IMR-90 (cell line): ENCODE data around the gene RABGEF1. TPM values are rescaled to one million over a fixed set of nuclear protein-coding genes. Genes with fewer than 3 reads are reported as not detected.

Experiments
- ATAC-seq: fragments of 200-7000 bp; cut with Tn5 transposase; 2 replicates; pipeline ENCODE4 v1.9.1; 2020; ENCODE audit warnings: low read depth, mild to moderate bottlenecking, moderate library complexity
- BruUV-seq: library from RNA; stranded (reverse); fragments of 400-500 nt; replicated peaks from 2 replicates; lab custom pipeline; 2021; lab: Mats Ljungman, UMichigan
- CTCF ChIA-PET: fragments of 300-600 bp; formaldehyde crosslinking; extraction: SDS; loops from one replicate; lab custom pipeline; 2021; ENCODE audit warnings: antibody characterized with exemption; lab: Yijun Ruan, JAX
- POLR2A ChIA-PET: fragments of 300-600 bp; sonication (Branson Sonifier 250); formaldehyde crosslinking; loops from one replicate; lab custom pipeline; 2022; ENCODE audit warnings: antibody characterized with exemption; ENCODE audit not compliant: unreplicated experiment; lab: Charles Lee
- DNase-seq: peaks from one replicate; pipeline ENCODE4 v3.0.0; 2013
- H2AFZ ChIP-seq: replicated peaks from 2 replicates; pipeline ENCODE3; 2013; ENCODE audit warnings: low read length, mild to moderate bottlenecking; ENCODE audit not compliant: poor library complexity
- H2AK5ac ChIP-seq: 2 replicates; pipeline ENCODE4 v1.6.1; 2013; ENCODE audit warnings: low read depth, low read length, inconsistent platforms
- H2AK9ac ChIP-seq: replicated peaks from 2 replicates; pipeline ENCODE3; 2013; ENCODE audit warnings: mild to moderate bottlenecking, low read depth, low read length, moderate library complexity; ENCODE audit not compliant: poor library complexity
- H2BK120ac ChIP-seq: 2 replicates; pipeline ENCODE4 v1.6.1; 2013; ENCODE audit warnings: low read depth, low read length, inconsistent platforms
- H2BK15ac ChIP-seq: 3 replicates; pipeline ENCODE4 v1.6.1; 2013; ENCODE audit warnings: low read depth, low read length, inconsistent platforms
- H2BK20ac ChIP-seq: 2 replicates; pipeline ENCODE4 v1.6.1; 2013; ENCODE audit warnings: low read depth, mild to moderate bottlenecking, inconsistent platforms, low read length, moderate library complexity
- H2BK5ac ChIP-seq: 2 replicates; pipeline ENCODE4 v1.6.1; 2013; ENCODE audit warnings: mild to moderate bottlenecking, low read depth, low read length, inconsistent platforms; ENCODE audit not compliant: poor library complexity, severe bottlenecking
- H3K14ac ChIP-seq: replicated peaks from 2 replicates; pipeline ENCODE4 v1.6.1; 2013; ENCODE audit warnings: low read depth, low read length, inconsistent platforms
- H3K18ac ChIP-seq: 2 replicates; pipeline ENCODE4 v1.6.1; 2013; ENCODE audit warnings: low read depth, low read length, control low read depth
- H3K23ac ChIP-seq: 2 replicates; pipeline ENCODE4 v1.6.1; 2013; ENCODE audit warnings: low read depth, low read length, inconsistent platforms
- H3K27ac ChIP-seq: 2 replicates; pipeline ENCODE4 v1.5.1; 2013; ENCODE audit warnings: mild to moderate bottlenecking, control low read depth, low read length; ENCODE audit not compliant: insufficient read depth
- H3K27me3 ChIP-seq: 2 replicates; pipeline ENCODE4 v1.6.1; 2013; ENCODE audit warnings: low read length; ENCODE audit not compliant: control insufficient read depth, insufficient read depth
- H3K36me3 ChIP-seq: 2 replicates; pipeline ENCODE4 v1.6.1; 2013; ENCODE audit warnings: low read length, mixed read lengths; ENCODE audit not compliant: control insufficient read depth, insufficient read depth
- H3K4ac ChIP-seq: 2 replicates; pipeline ENCODE4 v1.6.1; 2013; ENCODE audit warnings: low read depth, low read length, inconsistent platforms
- H3K4me1 ChIP-seq: 2 replicates; pipeline ENCODE4 v1.6.1; 2013; ENCODE audit warnings: low read length, mixed read lengths; ENCODE audit not compliant: control insufficient read depth, insufficient read depth
- H3K4me2 ChIP-seq: 2 replicates; pipeline ENCODE4 v1.6.1; 2013; ENCODE audit warnings: low read depth, mild to moderate bottlenecking, control low read depth, low read length, moderate library complexity
- H3K4me3 ChIP-seq: 2 replicates; pipeline ENCODE4 v1.5.1; 2013; ENCODE audit warnings: low read depth, mild to moderate bottlenecking, control low read depth, low read length, moderate library complexity; ENCODE audit not compliant: insufficient read depth
- H3K56ac ChIP-seq: 2 replicates; pipeline ENCODE4 v1.6.1; 2013; ENCODE audit warnings: low read length, inconsistent platforms; ENCODE audit not compliant: insufficient read depth; ENCODE audit errors: extremely low read depth
- H3K79me1 ChIP-seq, 2 experiments: 2 replicates each; pipeline ENCODE4 v1.6.1; 2013; ENCODE audit warnings: low read length in 2 of 2, inconsistent platforms in 1 of 2, low read depth in 1 of 2
- H3K9ac ChIP-seq: 2 replicates; pipeline ENCODE4 v1.6.1; 2013; ENCODE audit warnings: low read depth, low read length, control low read depth
- H3K9me1 ChIP-seq: 2 replicates; pipeline ENCODE4 v1.6.1; 2013; ENCODE audit warnings: low read length, inconsistent platforms; ENCODE audit not compliant: insufficient read depth
- H3K9me3 ChIP-seq: 2 replicates; pipeline ENCODE4 v1.6.1; 2013; ENCODE audit warnings: low read length; ENCODE audit not compliant: control insufficient read depth, insufficient read depth
- H4K20me1 ChIP-seq: 2 replicates; pipeline ENCODE4 v1.6.1; 2013; ENCODE audit warnings: low read length, inconsistent platforms; ENCODE audit not compliant: insufficient read depth
- H4K5ac ChIP-seq: 2 replicates; pipeline ENCODE4 v1.6.1; 2013; ENCODE audit warnings: mild to moderate bottlenecking, low read depth, low read length, control low read depth
- H4K8ac ChIP-seq, 2 experiments: 2 replicates each; pipeline ENCODE4 v1.6.1; 2013; ENCODE audit warnings: low read depth in 2 of 2, low read length in 2 of 2, control low read depth in 1 of 2, inconsistent platforms in 1 of 2
- H4K91ac ChIP-seq: 2 replicates; pipeline ENCODE4 v1.6.1; 2013; ENCODE audit warnings: low read depth, low read length, inconsistent platforms; ENCODE audit not compliant: insufficient read depth
- BHLHE40 ChIP-seq: fragments of 150-350 bp; IDR thresholded peaks from 2 replicates; pipeline ENCODE4 v1.6.1; 2016; ENCODE audit warnings: mild to moderate bottlenecking, low read depth, low read length
- CHD1 ChIP-seq: IDR thresholded peaks from 2 replicates; pipeline ENCODE4 v1.6.1; 2012; ENCODE audit warnings: low read depth, low read length, improper control_type of control experiment
- FOS ChIP-seq: fragments of 150-350 bp; IDR thresholded peaks from 2 replicates; pipeline ENCODE4 v1.6.1; 2016; ENCODE audit warnings: low read depth, low read length
- MAFK ChIP-seq: IDR thresholded peaks from 2 replicates; pipeline ENCODE4 v1.6.1; 2012; ENCODE audit warnings: low read depth, low read length, improper control_type of control experiment
- MAZ ChIP-seq: IDR thresholded peaks from 2 replicates; pipeline ENCODE4 v1.6.1; 2012; ENCODE audit warnings: low read depth, mild to moderate bottlenecking, low read length, improper control_type of control experiment, moderate library complexity, borderline replicate concordance
- MXI1 ChIP-seq: IDR thresholded peaks from 2 replicates; pipeline ENCODE4 v1.6.1; 2012; ENCODE audit warnings: low read depth, mild to moderate bottlenecking, low read length, moderate library complexity, borderline replicate concordance
- NFE2L2 ChIP-seq: fragments of 150-350 bp; IDR thresholded peaks from 2 replicates; pipeline ENCODE4 v1.6.1; 2016; ENCODE audit warnings: low read depth, mild to moderate bottlenecking, low read length
- POLR2A ChIP-seq: IDR thresholded peaks from 2 replicates; pipeline ENCODE4 v1.6.1; 2012; ENCODE audit warnings: mild to moderate bottlenecking, low read depth, low read length
- RAD21 ChIP-seq: IDR thresholded peaks from 2 replicates; pipeline ENCODE4 v1.6.1; 2012; ENCODE audit warnings: low read length, improper control_type of control experiment
- RCOR1 ChIP-seq: IDR thresholded peaks from 2 replicates; pipeline ENCODE4 v1.6.1; 2012; ENCODE audit warnings: mild to moderate bottlenecking, low read length, improper control_type of control experiment; ENCODE audit not compliant: insufficient replicate concordance
- RFX5 ChIP-seq: IDR thresholded peaks from 2 replicates; pipeline ENCODE4 v1.8.0; 2012; ENCODE audit warnings: low read depth, mild to moderate bottlenecking, low read length, moderate library complexity
- SMC3 ChIP-seq: fragments of 150-350 bp; IDR thresholded peaks from 2 replicates; pipeline ENCODE4 v1.6.1; 2016; ENCODE audit warnings: low read depth, mild to moderate bottlenecking, antibody characterized with exemption, low read length, moderate library complexity
- WGBS, 2 experiments: methylation state at CpG; one replicate each; pipeline versions ENCODE4 v1.1.5 to v1.1.7; 2013; ENCODE audit warnings: missing lambda C conversion rate in 2 of 2; ENCODE audit not compliant: insufficient read length in 1 of 2; ENCODE audit errors: extremely low coverage in 2 of 2; 5-methylcytosine and 5-hydroxymethylcytosine counted together
- dilution Hi-C: fragments of 300-500 bp; cut with HindIII; formaldehyde crosslinking; loops from one replicate; pipeline ENCODE4 v1.14.3; 2018; ENCODE audit warnings: low sequenced_read_pairs; ENCODE audit not compliant: unreplicated experiment
- in situ Hi-C: fragments of 300-500 bp; cut with MboI; formaldehyde crosslinking; loops from 3 replicates; pipeline ENCODE4 v1.14.3; 2019; ENCODE audit warnings: low sequenced_read_pairs, inconsistent platforms, mixed read lengths
- intact Hi-C: fragments of 100-400 bp; cut with micrococcal nuclease; formaldehyde crosslinking; loops from 2 replicates; pipeline ENCODE4 v1.10.0; 2022
- polyA plus RNA-seq, 3 experiments: library from polyadenylated mRNA; depleted of rRNA; stranded (reverse); fragments of >200 nt; gene quantifications; 2 replicates each; pipeline ENCODE4 v1.2.3, GENCODE V29; 2012; ENCODE audit warnings: low replicate concordance in 1 of 3
- total RNA-seq: library from RNA; depleted of rRNA; stranded (reverse); fragments of >200 nt; gene quantifications from 2 replicates; pipeline ENCODE4 v1.2.3, GENCODE V29; 2012
- TF ChIP-seq, protein P1 (sequence below): fragments of 150-350 bp; IDR thresholded peaks from 2 replicates; pipeline ENCODE4 v1.6.1; 2016; ENCODE audit warnings: low read depth, mild to moderate bottlenecking, low read length, moderate library complexity, borderline replicate concordance
- TF ChIP-seq, protein P2 (sequence below): conservative IDR thresholded peaks from 2 replicates; pipeline ENCODE4 v1.5.1; 2012; ENCODE audit warnings: mild to moderate bottlenecking, low read depth, low read length, improper control_type of control experiment
- TF ChIP-seq, protein P3 (sequence below): fragments of 150-350 bp; IDR thresholded peaks from 2 replicates; pipeline ENCODE4 v1.6.1; 2017; ENCODE audit warnings: mild to moderate bottlenecking, antibody characterized with exemption, low read length, low read depth

RABGEF1 gene
- total and polyA plus RNA-seq, 2 of the 4 experiments (the other 2 are of a cell fraction) = 34.9 to 56.6 TPM

DNA sequence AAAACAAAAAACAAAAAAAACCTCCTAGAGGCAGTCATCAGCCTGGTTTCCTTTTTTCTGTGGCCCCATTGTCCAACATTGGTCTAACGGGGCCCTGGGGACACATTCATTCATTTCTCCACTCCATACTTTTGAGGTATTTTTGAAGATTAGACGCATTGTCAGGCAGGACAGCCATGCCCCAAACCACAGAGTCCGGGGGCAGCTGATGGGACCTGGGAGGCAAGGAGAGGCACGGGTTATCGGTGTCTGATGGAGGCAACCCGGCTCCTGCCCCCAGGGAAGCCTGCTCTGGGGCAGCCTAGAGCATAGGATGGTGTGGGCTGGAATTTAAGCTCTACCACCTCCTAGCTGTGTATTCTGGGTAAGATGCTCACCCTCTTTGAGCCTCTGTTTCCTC is 6.5 kb upstream of the RABGEF1 start:
- WGBS, 2 experiments = 100% methylated on average over 2 of the region's 6 CpGs; no CpG with 5 or more reads in 1 of the 2 experiments
- peaks cover 9% of the 10 kb centered on the region for H3K36me3 ChIP-seq
- H3K18ac ChIP-seq = no peak overlapping the region
- H2AK5ac ChIP-seq = no peak overlapping the region
- no peaks in the 10 kb centered on the region for H3K4me1 ChIP-seq
- no peak overlapping the region for H2BK20ac ChIP-seq
- H3K27me3 ChIP-seq = no peaks in the 10 kb centered on the region
- TF ChIP-seq BHLHE40 = no peak
- TF ChIP-seq MXI1 = no peak
- TF ChIP-seq RFX5 = no peak
- TF ChIP-seq, protein P1, sequence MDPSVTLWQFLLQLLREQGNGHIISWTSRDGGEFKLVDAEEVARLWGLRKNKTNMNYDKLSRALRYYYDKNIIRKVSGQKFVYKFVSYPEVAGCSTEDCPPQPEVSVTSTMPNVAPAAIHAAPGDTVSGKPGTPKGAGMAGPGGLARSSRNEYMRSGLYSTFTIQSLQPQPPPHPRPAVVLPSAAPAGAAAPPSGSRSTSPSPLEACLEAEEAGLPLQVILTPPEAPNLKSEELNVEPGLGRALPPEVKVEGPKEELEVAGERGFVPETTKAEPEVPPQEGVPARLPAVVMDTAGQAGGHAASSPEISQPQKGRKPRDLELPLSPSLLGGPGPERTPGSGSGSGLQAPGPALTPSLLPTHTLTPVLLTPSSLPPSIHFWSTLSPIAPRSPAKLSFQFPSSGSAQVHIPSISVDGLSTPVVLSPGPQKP = no peak
- TF ChIP-seq NFE2L2 = no peak
- no peak for TF ChIP-seq SMC3
- TF ChIP-seq MAZ = no peak
- no peak for TF ChIP-seq RAD21
- TF ChIP-seq, protein P2, sequence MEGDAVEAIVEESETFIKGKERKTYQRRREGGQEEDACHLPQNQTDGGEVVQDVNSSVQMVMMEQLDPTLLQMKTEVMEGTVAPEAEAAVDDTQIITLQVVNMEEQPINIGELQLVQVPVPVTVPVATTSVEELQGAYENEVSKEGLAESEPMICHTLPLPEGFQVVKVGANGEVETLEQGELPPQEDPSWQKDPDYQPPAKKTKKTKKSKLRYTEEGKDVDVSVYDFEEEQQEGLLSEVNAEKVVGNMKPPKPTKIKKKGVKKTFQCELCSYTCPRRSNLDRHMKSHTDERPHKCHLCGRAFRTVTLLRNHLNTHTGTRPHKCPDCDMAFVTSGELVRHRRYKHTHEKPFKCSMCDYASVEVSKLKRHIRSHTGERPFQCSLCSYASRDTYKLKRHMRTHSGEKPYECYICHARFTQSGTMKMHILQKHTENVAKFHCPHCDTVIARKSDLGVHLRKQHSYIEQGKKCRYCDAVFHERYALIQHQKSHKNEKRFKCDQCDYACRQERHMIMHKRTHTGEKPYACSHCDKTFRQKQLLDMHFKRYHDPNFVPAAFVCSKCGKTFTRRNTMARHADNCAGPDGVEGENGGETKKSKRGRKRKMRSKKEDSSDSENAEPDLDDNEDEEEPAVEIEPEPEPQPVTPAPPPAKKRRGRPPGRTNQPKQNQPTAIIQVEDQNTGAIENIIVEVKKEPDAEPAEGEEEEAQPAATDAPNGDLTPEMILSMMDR = no peak
- TF ChIP-seq FOS = no peak
- no peak for TF ChIP-seq MAFK
- TF ChIP-seq CHD1 = no peak
- TF ChIP-seq, protein P3, sequence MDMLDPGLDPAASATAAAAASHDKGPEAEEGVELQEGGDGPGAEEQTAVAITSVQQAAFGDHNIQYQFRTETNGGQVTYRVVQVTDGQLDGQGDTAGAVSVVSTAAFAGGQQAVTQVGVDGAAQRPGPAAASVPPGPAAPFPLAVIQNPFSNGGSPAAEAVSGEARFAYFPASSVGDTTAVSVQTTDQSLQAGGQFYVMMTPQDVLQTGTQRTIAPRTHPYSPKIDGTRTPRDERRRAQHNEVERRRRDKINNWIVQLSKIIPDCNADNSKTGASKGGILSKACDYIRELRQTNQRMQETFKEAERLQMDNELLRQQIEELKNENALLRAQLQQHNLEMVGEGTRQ = no peak
- TF ChIP-seq RCOR1 = no peak
- TF ChIP-seq POLR2A = no peak
- DNase-seq (no peak), ATAC-seq (no peak)
- dilution Hi-C loops (no loop called here), in situ Hi-C loops (no loop called here), intact Hi-C loops (no loop called here)
- H3K9ac ChIP-seq = no peak overlapping the region
- peaks cover 2% of the 10 kb centered on the region; the same call in 1 of the 2 replicates for H4K20me1 ChIP-seq
- H3K23ac ChIP-seq = no peak overlapping the region
- H3K9me3 ChIP-seq = peaks cover 8% of the 10 kb centered on the region
- H3K9me1 ChIP-seq = peaks cover 10% of the 10 kb centered on the region; the same call in 1 of the 2 replicates
- no peak overlapping the region for H2AK9ac ChIP-seq
- no peak overlapping the region for H4K91ac ChIP-seq
- no peak overlapping the region for H3K14ac ChIP-seq
- no peak overlapping the region for H3K4me2 ChIP-seq
- H3K79me1 ChIP-seq = peaks cover 14 to 47% of the 10 kb centered on the region in 2 experiments; a peak in 2 of 4 replicates
- H3K27ac ChIP-seq = no peak overlapping the region
- no peak overlapping the region for H2BK120ac ChIP-seq
- H3K4me3 ChIP-seq = no peak overlapping the region
- ChIA-PET POLR2A (no interaction called here), CTCF (no interaction called here)
- H2BK5ac ChIP-seq = no peak overlapping the region
- H2AFZ ChIP-seq = no peak overlapping the region
- BruUV-seq = no TSS peak
- H2BK15ac ChIP-seq = no peak overlapping the region
- no peak overlapping the region for H3K4ac ChIP-seq
- no peak overlapping the region for H3K56ac ChIP-seq
- H4K5ac ChIP-seq = no peak overlapping the region
- H4K8ac ChIP-seq = no peak overlapping the region
